HS-5 (cell line): ENCODE results near the gene NEMP2.

Experiments used
- DNase-seq: peaks from one replicate; pipeline ENCODE4 v3.0.0-alpha.2; 2012; ENCODE audit warnings: low read depth

NEMP2 gene

GRCh38 chr2:190457256-190457655 is 77.3 kb downstream of the NEMP2 start:
- no peak for DNase-seq

GRCh38 chr2:190456833-190457232 is 77.7 kb downstream of the NEMP2 start:
- DNase-seq = no peak

- no peak for DNase-seq
These were observed 79.0 kb downstream of the NEMP2 start for GRCh38 chr2:190455358-190456095.

GRCh38 chr2:190454795-190455194 is 79.7 kb downstream of the NEMP2 start:
- no peak for DNase-seq
